ENCODE results near the gene RNU1-1. TPM values are rescaled to one million over a fixed set of nuclear protein-coding genes. Genes with fewer than 3 reads are reported as not detected.
"Not testable (repeated sequence)": the region's sequence is repeated elsewhere in the genome, so short reads cannot be mapped to it uniquely, and the experiment has no call there.

The RNU1-1 gene
- total RNA-seq: under 0.01 TPM

DNA sequence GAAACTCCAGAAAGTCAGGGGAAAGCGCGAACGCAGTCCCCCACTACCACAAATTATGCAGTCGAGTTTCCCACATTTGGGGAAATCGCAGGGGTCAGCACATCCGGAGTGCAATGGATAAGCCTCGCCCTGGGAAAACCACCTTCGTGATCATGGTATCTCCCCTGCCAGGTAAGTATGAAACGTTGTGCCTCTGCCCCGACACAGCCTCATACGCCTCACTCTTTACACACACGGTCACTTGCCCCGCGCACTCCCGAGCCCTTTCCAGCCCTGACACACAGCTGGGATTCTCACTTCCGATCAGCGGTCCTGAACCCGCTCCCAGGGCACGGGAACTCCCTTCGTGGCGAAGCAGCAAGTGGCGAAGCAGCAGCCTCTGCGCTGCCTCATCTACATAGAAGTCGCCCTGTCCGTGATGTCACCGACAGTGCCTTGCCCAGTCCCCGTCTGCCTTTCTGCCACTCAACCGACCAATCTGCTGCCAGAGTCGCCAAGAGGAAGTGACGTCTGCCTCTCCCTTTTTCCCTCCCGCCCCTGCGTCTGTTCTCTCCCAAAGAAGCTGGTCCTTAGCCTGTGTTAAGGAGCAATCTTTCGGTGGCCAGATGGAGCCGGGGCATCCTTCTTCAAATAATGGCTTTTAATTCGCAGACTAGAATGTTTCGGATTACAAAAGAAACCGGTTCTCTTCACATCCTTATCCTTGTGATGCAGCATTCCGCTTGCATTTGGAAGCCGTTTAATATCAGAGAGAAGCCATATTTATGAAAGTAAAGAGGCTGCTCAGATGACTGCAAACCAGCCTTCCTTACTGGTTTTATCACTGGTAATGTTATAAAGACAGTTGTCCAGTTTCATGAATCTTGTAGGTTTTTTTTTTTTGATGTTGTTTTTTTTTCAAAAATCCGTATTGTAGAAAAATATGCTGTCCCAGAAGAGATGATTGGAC lies at the start of gene RNU1-1:
TSS of gene RNU1-1 (minus strand) at position 179 of the 949 bp plus-strand sequence.
- FAIRE-seq: peak; percentile 97

DNA sequence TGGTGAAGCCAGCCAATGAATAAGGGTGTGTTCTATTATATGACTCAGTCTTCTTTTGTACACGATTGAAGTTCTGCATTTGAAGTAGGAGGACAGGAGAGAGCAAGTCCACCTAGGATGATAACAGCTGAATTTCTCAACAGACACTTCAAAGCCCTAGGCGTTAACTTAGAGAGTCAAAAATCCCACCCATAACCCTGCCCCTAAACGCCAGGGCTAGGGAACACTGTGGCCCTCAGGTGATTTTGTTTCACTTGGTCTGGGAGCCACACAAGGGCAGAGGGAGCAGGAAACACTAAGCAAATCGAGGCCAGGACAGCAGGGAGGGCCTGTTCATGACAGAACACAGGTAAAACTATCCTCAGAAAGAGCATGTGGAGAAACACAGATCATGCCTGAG lies 47.0 kb upstream of the RNU1-1 start:
- not testable (repeated sequence) for FAIRE-seq

More for the DNA sequence above, at the start of gene RNU1-1:
- DNase-seq (ENCODE audit: low spot score in 2 of 2): not testable (repeated sequence)

DNA sequence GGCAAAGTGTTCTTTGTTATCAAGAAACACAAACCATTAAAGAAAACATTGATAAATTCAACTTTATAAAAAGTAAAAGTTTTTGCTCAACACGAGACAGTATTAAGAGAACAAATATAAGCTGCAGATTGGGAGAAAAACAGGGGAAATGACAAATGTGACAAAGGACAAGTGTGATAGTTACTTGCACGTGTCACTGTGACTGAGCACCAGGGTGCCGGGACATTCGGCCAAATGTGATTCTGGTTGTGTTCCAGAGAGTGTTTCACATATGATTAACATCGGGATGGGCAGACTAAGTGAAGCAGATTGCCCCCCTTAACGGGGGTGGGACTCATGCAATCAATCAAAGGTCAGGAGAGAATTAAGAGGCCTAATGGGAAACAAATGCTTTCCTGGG lies 46.4 kb upstream of the RNU1-1 start:
- not testable (repeated sequence) for FAIRE-seq; DNase-seq (ENCODE audit: low spot score in 2 of 2)

More for the DNA sequence above, 47.0 kb upstream of the RNU1-1 start:
- not testable (repeated sequence) for DNase-seq (ENCODE audit: low spot score in 2 of 2)

DNA sequence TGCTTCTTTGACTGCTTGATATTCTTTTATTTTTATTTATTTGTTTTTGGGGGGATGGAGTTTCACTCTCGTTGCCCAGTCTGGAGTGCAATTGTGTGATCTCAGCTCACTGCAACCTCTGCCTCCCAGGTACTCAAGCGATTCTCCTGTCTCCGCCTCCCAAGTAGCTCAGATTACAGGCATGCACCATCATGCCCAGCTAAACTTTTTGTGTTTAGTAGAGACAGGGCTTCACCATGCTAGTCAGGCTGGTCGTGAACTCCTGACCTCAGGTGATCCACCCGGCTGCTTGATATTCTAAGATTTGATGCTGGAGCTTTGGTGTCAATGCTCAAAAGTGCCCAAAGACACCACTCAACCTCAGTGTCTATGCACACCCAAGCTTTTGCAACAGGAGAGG lies 45.6 kb upstream of the RNU1-1 start:
- not testable (repeated sequence) for DNase-seq (ENCODE audit: low spot score in 2 of 2); FAIRE-seq

DNA sequence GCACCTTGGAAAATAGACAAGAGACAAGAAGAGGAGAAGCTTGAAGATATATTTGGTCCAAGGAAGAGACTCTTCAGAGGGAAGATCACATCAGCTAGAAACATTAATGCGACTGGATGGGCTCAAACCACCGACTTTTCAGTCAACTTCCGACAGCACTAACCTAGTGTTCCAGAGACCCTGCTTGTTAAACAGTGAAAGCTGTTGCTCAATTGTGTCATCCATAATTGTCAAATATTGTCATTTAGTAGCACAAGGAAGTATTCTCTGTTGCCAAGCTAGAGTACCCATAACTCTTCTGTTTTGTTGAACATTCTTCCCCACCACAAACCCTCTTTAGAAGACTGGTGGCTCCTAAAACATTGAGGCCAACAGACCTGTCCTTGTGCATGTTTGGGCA lies 42.9 kb upstream of the RNU1-1 start:
- not testable (repeated sequence) for FAIRE-seq

DNA sequence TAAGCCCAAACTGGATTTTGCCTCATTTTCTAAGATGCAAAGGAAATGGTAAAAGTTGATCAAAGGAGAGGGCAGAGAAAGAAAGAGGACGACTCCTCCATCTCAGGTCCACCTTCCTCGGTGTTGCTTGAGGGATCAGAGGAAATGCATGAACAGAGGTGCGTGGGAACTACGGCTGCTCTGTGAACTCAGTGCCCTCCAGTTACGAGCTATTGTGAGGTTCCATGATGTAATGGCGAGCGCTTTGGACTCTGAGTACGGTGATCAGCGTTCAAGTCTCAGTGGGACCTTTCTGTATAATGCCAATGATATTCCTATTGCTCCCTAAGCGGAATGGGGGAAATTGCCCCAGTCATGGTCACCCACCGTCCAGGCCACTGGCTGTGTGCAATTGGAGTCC lies 39.2 kb upstream of the RNU1-1 start:
- DNase-seq (ENCODE audit: low spot score in 2 of 2); FAIRE-seq: not testable (repeated sequence)

More for the DNA sequence above, 42.9 kb upstream of the RNU1-1 start:
- DNase-seq (ENCODE audit: low spot score in 2 of 2): not testable (repeated sequence)

DNA sequence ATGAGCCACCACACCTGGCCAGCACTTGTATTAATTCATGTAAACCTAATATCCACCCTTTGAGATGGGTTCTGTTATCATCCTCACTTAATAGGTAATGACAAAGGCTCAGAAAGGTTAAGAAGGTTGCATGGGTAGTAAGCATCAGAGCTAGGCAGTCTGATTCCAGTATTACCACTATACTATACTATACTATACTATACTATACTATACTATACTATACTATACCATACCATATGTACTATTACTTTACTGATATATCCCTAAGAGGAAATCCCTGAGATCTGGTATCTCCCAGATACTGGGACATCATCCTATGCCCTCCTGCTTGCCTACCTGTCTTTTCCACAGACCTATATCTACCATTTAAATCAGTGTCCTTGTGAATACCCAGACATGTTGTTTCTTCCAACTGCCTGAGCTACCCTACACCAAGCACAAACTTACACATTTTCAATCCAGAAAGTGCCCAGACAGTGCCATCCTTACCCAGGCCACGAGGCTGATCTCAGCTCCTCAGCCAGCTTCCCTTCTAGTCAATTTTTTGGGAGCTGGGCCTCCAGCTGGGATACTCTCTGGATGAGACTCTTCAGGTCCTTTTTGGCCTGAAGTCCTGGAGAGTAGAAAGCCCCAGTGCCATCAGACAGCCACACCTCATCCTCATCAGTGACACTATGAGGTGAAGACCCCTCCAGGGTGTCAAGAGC lies 36.3 kb upstream of the RNU1-1 start:
- FAIRE-seq; DNase-seq (ENCODE audit: low spot score in 2 of 2): not testable (repeated sequence)

DNA sequence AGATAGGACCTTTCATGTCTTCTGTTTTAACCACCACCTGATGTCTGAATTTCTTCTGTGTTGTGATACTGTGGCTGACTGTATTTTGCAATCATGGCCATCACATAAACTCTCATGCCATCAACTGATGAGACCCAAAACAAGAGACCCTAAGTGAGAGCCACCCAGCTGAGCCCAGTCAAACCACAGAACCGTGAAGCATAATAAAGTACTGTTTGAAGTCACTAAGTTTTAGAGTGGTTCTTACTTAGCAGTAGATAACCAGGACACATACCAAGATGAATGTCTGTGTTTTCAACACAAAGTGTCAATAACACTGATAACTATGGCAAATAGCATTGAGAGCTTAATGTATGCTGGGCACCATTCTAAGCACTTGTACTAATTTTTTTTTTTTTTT lies 35.5 kb upstream of the RNU1-1 start:
- DNase-seq (ENCODE audit: low spot score in 2 of 2); FAIRE-seq: not testable (repeated sequence)

DNA sequence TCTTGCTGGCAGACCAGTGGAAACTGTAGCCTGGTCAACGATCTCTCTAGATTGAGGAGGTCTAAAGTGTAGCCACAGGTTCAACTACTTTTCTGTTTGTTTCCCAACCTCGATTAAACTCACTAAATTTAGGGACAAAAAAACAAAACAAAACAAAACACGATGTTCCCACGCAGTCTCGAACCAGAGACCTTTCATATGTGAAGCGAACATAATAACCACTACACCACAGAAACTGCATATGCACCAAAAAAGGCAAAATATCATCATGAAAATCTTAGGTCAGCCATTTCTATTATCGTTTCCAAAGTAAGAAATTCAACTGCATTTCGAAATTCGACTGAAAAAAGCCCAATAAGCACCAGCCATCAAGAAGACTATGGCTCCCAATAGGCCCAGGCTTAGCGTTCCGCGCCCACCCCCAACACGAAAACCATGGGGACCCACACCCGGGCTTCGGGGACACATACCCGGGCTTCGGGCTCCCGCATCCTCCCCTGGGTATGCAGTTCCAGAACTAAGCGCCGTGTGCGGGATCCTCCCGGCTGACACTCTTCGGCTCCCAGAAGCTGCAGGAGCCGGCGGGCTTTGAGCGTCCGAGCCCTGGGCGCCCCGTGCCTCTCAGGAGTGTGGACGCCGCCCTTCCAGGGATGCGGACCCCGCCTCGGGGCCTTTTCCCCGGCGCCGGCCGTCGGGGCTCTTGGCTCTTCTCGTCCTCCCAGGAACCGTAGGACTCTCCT lies 33.6 kb upstream of the RNU1-1 start:
- not testable (repeated sequence) for DNase-seq (ENCODE audit: low spot score in 2 of 2); FAIRE-seq

DNA sequence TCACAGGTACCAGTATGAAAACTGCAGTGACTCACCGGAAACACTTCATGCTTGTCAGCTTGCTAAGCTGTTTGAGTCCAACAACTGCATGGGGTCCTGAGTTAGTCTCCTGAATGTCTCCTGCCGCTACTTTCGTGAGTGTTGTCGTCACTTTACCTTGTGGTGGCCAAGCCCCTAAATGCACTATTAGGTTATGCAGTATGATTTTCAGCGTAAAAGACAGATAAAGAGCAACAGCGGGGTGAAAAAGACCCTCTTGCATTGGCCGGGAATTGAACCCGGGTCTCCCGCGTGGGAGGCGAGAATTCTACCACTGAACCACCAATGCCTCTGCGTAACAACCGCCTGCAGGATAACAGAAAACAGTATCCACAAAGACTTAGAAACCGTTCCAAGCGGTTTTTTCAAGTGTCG lies 31.6 kb upstream of the RNU1-1 start:
- FAIRE-seq; DNase-seq (ENCODE audit: low spot score in 2 of 2): not testable (repeated sequence)

DNA sequence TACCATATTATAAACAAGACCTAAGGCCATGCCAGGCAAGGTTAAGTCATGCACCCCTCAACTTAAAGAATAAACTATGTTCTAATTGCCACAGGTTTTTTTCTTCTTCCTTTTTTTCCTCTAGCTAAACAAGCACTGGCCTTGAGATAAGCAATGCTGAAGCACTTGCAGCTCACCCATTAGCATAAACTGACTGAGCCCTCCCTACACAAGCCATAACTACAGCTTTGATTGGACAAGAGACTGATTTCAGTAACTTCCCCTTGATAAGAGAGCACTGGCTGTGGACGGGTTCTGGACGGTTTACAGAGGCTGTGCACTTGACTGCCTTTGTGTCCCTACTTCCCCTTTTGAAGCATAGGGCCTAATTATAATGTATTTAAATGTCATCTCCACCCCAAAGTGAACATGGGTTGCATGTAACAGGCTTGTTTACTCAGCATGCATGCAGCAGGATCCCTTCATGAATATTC lies 26.4 kb upstream of the RNU1-1 start:
- DNase-seq (ENCODE audit: low spot score in 2 of 2); FAIRE-seq: not testable (repeated sequence)

DNA sequence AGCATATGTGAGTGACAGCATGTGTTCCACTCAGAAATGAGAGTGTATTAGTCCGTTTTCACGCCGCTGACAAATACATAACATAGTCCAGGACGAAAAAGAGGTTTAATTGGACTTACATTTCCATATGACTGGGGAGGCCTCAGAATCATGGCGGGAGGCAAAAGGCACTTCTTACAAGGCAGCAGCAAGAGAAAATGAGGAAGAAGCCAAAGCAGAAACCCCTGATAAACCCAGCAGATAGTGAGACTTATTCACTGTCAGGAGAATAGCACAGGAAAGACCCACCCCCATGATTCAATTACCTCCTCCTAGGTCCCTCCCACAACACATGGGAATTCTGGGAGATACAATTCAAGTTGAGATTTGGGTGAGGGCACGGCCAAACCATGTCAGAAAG lies 23.4 kb upstream of the RNU1-1 start:
- not testable (repeated sequence) for FAIRE-seq; DNase-seq (ENCODE audit: low spot score in 2 of 2)

DNA sequence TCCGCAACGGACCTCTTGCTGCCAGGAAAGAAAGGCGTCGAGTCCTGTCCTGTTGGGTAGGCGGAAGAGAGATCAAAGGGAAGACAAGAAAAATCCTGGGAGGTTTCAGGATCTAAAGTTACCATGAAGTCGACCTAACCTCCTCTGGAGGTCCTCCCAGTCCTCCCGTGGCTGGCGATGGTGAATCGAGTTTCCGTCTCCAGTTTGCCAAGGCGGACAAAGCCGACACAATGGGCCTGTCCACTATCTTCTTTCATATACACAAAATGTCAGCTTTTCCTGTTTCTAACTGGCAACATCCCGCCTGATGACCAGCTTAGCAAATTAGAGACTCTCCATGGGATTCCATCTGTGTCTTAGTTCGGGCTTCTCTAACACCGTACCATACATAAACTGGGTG lies 22.7 kb upstream of the RNU1-1 start:
- FAIRE-seq; DNase-seq (ENCODE audit: low spot score in 2 of 2): not testable (repeated sequence)

DNA sequence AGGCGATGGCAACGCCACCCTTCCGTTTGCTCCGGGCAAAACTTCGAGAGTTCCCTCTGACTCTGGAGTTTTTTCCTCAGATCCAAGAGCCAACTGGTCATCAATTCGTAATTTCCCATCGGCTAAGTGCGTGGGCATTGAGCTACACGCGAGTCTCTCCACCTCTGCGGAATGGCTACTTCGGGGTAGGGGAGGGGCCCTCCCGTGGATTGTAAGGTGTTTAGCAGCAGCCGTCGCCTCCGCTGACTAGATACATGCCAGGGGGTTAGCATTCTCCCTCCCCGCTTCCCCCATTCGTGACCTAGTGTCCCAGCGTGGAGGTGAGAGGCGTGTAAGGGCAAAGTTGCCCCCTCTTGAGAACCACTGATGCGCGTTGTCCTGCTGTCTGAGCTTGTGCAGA lies 21.8 kb upstream of the RNU1-1 start:
- not testable (repeated sequence) for FAIRE-seq; DNase-seq (ENCODE audit: low spot score in 2 of 2)

DNA sequence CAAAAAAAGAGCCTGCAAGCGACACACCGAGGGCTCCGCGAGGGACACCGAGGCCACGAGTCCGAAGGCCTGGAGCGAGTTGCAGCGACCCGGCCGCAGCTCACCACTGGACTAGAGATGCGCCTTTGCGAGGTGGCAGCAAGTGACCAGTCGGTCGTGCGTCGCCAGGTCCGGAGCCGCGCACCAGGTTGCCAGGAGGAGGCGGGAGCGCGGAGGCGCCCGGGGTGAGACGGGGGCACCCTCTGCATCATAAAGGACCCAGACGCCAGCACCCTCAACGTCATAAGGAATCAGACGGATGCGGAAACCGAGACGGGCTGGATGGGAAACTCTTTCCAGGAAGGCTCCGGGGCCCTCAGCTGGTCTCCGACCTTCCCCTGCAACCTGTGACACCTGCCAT lies 21.4 kb upstream of the RNU1-1 start:
- not testable (repeated sequence) for FAIRE-seq; DNase-seq (ENCODE audit: low spot score in 2 of 2)

DNA sequence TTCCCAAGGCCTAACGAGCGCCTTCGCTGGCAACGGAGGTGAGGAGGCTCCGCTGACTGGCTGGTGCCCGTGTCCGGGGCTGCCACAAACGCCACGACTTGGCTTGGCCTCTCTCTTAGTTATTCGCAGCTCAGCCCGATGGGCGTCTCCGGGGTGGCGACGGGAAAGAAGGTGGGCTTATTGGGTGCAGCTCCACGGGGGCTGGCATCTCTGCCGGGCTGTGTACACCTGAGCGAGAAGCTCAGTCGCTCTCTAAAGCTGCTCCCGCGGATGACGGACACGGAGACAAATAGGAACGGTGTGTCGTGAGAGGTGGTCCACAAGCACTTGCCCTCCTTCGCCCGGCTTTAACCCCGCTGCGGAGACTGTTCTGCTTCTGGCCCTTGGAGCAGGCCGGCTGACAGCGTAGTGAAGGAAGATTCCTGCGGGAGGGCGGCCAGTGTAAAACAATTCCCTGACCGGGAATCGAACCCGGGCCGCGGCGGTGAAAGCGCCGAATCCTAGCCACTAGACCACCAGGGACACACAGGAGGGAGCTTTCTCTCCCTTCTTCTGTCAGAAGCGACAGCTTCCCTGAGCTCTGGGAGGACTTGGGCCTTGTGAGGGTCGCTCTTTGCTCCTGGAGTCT lies 20.9 kb upstream of the RNU1-1 start:
- DNase-seq (ENCODE audit: low spot score in 2 of 2); FAIRE-seq: not testable (repeated sequence)

DNA sequence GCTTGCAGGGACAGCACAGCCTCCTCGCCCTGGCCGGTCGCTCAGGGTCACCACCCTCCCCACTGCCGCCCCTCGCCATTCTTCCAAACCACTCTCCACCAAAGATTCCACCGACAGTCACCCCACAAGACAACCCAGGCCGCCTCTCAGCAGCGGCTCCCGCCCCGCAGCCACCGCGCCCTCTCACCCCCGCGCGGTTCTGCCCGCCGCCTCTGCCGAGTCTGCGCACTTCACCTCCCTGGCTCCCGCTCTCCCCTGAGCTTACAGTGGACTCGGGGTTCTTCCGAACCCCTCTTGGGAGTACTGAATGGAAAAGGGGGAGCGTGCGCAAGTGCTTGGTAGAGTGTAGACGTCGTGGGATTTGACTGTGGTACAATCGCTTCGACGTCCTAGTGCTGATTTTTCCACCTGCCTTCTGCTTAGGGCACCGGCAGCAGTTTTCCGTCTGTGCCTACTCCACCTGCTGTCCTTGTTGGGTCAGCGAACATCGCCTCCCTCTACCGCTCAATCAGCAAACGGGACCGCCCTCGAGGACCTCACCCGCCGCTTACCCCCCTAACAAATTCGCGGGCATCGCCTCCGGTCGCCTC lies 20.2 kb upstream of the RNU1-1 start:
- not testable (repeated sequence) for DNase-seq (ENCODE audit: low spot score in 2 of 2); FAIRE-seq

DNA sequence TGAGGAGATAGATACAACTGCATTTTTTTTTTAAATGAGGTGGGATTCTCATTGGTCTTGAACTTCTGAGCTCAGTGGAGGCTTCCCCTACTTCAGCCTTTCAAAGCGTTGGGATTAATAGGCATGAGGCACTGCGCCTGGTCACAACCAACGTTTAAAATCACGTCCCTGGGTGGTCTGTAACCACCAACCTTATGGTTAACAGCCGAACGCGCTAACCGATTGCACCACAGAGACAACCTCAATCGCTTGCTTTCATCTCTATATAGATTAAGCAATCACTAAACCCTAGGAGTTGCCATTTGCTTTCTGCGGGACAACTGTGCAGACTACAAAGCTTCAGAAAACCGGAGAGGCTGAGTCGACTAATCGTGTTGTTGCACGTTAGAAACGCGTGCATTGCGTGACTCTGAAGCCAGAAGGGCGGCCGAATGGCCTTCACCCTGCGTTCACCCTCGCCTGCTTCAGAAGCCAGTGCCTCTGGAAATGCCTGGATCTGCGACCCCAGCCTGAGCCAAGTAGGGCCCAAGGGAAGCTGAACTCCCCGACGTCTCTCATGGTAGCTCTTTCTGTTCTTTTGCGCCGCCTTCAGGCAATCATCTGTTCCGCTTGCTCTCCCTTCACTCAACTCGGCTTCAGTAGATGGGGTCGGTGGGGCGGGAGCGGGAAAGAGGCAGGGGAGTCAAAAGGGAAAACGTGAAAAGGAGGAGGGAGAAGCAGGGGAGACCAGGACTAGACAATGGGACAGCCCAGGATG lies 18.3 kb upstream of the RNU1-1 start:
- FAIRE-seq; DNase-seq (ENCODE audit: low spot score in 2 of 2): not testable (repeated sequence)

Measured in frontal cortex (tissue), 4 donors.